ENCODE measurements around the gene TBX18.

- TF ChIP-seq POLR2A (IDR thresholded peaks at IDR 0.05) (no peak), CTCF (IDR thresholded peaks at IDR 0.05) (no peak)
These were observed 8.2 kb upstream of the TBX18 start for GRCh38 chr6:84772428-84773132.

Measured in gastroesophageal sphincter (tissue), 3 donors.